NT2/D1 (cell line): ENCODE data around the gene COL8A1.

Source experiments
- SUZ12 ChIP-seq: IDR thresholded peaks from 2 replicates; pipeline ENCODE4 v1.6.1; 2011; ENCODE audit not compliant: insufficient read length, insufficient read depth; ENCODE audit errors: extremely low read depth
- ZNF274 ChIP-seq: IDR thresholded peaks from 2 replicates; pipeline ENCODE4 v1.6.1; 2011; ENCODE audit warnings: mild to moderate bottlenecking, low read depth, low read length

GRCh38 chr3:99777210-99777549 is 138.8 kb downstream of the COL8A1 start:
- TF ChIP-seq ZNF274, result no peak
- no peak for TF ChIP-seq SUZ12
